HG03135 (cell line): Measurements from ENCODE around the gene FAM174B.

Experiments used
- ATAC-seq: cut with Tn5 transposase; IDR thresholded peaks from one replicate; pipeline ENCODE4 v1.9.1; 2021; ENCODE audit warnings: mild to moderate bottlenecking, moderate library complexity; ENCODE audit not compliant: unreplicated experiment

FAM174B gene

DNA sequence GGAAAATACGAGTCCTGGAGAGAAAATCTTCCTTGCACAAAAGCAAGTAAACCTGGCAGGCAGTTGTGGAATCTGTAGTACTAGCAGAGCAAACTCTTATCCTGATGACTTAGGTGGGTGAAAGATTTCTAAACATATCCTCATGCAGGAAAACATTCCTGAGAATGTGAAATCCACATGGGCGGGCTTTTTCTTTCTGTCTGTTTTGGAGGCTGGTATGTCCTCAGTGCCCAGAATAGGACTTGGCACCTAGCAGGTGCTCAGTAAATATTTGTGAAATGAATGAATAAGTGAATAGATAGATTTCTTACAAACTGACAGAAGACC, 53.3 kb downstream of the FAM174B start:
- no peak for ATAC-seq

DNA sequence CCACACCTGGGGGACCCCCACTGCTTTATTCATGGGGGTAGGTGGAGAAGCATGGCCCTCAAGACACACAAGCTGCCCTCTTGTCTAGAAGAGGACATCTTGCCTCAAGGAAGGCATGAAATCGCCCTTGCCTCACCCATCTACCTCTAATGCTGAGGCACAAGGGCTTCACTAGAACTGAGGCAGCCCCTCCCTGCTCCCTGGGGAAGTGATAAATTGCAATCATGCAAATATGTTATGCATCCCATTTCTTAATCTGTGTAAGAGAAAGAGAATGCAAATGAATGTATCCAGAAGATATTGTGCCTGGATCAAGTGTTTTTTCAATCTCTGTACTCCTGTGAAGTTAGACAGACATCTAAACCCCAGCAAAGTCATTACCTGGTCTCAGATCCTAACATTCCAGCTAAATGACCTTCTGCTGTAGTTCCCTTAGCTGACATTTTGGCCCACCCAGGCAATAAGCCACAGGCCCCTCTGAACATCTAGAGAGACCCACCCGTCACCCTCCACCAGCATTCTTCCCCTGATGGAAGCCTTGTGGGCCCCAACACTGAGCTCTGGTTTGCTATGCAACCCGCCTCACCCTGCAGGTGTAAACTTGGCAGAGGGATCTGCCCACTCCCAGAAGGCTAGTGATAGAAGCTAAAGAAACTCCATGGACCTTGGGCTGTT, 53.8 kb downstream of the FAM174B start:
- no peak for ATAC-seq

DNA sequence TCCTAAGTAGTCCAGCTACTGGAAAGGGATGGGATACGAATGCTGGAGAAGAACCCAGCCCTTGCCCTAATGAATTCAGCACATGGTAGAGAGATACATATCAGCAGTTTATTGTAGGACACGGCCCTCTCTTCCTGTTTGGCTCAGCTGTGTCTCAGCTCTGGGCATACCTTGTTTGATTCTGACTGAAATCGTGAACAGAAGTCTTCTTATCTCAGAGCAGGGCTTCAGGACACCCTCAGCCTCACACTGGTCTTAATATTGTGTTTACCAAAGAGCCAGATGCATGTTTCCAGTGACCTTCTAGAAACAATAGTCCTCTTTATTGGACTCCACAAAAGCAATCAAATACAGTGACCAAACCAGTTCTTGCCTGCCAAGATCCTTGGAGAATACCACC, 54.7 kb downstream of the FAM174B start:
- no peak for ATAC-seq

DNA sequence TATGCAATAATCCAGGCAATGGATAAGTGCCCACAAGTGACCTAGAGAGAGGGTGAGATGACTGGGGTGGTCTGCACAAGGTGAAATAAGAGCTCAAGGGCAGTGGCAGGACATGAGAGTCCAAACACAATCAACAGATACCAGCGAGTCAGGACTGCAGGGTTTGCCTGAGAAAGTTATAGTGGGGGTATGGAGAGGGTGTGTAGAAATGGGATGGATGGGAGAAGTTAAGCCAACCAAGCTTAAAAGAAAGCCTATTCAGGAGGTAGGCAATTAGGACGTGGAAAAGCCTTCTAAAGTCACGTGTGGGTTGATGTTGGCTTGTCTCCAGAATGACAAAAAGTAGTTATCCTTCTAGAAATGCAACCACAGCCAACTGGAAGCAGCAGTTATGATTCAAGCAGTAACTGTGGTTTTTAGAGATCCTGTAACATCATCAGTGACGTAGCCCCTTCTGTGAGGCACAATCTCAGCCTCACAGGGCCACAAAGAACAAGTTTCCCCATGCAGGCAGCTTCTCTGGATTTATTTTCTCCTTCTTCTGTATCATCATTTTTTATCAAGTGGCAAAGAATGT, 56.1 kb downstream of the FAM174B start:
- no peak for ATAC-seq

DNA sequence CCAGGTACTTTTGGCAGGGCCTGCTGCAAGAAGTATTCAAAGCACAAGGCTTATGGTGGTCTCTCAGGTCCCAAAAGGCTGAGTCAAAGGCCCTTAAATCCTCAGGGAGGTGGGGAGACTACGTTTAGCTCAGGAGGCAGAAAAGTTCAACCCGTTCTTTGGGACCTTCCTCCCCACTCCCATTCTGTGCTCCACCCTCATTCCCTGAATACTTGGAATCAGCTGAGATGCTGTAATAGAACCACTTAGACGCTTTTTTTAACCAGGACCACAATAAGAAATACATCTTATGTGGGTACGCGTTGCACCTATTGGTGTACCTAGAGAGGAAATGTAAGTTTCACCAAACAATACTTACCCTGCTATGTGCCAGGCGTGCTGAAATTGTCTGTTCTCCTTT, 58.0 kb downstream of the FAM174B start:
- no peak for ATAC-seq

DNA sequence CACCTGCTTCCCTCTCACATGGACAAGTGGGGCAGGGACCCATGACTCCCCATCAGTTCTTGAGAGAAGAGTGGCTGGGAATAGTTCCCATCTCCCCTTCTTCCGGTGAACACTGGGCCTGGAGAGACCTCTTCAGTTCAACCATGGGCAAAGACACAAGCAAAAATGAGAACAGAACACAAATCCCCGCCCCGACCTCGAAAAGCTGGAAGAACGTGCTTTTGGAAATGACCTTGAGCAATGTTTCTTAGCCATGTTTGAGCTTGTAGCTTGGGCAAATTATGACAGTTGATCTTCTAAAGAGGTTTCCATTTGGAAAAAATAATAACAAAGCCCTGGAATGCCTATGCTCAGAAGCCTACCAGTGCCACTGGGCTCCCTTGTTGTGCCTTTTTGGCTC, 59.0 kb downstream of the FAM174B start:
- no peak for ATAC-seq

DNA sequence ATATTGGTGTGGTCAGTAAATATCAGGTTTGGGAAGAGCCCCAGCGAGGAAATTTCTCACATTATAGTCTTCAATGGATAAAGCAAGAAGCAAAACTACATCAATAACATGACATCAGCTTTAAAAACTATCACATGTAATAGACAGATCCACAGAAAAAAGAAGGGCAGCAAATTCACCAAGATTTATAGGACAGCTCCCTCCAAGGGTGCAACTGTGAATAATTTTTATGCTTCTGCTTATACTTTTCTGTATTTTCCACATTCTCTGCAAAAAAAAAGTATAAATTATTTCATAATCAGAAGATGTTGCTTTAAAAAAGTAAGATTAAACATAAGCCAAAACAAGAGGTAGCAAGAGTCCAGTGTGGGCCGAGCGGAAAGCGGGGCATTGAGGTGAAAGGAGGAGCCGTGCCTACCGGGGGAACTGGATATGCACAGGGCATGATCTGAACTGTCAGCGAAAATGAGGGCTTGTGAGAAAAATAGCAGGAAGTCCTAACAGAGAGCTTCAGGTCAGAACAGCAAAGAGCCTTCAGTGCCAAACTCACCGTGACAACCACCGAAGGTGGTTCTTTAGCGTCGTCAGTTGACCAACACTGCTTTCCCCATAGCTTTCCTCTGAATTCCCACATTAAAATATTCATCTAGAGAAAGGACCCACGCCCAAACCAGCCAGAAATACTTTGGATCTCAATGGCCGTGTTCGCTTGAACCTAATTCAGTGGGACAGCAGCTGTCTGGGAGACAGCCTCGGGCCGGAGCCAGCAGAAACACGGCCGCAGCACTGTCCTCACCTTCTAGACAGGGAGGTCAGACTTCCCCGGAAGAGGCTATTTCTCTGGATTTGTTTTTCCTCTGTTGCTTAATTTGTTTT, 59.8 kb downstream of the FAM174B start:
- ATAC-seq: no peak

- ATAC-seq: no peak
These were observed 64.3 kb downstream of the FAM174B start for GRCh38 chr15:92591275-92591674.

GRCh38 chr15:92586966-92587365, 68.6 kb downstream of the FAM174B start:
- no peak for ATAC-seq

DNA sequence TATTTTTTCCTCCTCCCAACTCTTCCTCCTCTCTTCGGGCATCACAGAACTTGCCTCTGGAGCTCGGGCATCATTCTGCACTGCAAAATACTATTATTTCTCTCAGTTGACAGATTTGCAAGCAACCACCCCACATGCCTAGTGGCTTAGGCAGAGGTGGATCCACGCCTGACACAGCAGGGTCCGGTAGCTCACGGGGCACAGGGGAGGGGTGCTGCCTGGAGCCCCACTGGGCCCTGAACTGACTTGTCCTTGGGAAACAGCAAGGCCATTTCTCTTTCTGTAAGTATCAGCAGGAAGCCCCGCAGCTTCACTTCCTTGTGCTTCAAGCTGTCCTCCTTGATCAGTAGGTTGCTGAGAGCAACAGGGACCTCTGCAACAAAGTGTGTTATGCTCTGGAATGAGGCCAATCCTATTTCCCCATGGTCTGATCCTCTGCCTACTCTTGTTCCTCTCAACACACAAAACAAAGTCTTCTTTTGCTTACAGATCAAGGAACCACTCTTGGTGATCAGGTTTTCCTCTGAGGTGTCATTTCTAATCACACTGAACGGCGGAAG, 69.1 kb downstream of the FAM174B start:
- ATAC-seq: no peak

GRCh38 chr15:92584105-92584504, 71.5 kb downstream of the FAM174B start:
- ATAC-seq: no peak

DNA sequence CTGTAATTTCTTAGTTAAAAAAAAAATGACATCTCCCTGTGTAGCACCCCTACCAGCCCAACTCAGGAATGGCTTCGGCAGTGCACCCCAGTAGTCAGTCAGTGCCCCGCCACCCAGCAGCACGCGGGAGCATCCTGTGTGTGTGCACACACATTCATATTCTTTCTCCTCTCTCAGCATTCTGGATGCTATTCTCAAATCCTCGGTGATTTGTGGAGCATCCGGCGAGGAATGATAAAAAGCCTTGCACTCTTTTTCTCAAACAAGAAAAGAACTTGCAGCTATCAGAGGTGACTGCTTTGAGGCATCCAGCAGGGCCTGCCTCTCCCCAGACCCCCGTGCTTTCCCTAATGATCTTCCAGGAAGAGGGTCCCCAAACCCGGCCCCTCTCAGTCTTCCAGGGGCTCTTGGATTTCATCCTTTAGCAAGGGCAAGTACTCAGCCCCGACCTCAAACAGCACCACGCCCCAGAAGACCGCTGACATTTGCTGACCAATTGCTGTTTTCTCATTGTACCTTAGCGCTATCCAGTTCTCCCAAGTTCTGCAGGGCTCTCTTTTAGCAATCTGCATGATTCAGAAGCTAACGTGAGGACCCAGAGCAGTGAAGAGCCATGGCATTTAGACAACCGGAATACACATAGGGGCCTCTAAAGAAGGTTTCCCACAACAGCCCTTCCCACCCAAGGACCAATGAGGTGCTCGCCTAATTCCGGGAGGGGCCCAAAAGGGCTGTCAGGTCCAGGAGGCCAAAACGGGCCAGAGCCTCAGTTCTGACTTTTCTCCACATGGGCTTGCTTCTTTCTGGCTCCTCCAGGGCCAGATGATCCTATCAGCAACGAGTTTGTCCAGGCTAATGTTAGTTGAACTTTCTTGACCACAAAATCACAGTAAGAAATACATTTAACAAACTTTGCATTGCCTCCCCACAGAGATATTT, 72.2 kb downstream of the FAM174B start:
- no peak for ATAC-seq

DNA sequence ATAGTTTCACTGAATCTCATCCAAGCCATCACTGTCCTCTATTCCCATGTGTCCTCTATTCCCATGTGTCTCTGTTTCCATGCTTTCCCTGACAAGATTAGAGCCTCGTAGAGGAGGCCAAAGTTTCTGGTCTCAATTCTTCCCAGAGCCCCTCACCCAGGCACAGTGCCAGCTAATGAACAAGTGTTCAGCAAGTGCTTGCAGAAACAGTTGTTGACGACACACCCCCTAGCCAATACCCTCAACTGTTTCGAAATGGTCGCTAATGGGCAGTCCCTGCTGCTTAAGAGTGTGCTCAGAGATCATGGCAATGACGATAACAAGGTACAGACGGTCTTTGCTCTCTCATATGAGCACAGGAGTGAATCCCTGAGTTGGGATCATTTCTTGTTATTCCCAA, 73.4 kb downstream of the FAM174B start:
- no peak for ATAC-seq

DNA sequence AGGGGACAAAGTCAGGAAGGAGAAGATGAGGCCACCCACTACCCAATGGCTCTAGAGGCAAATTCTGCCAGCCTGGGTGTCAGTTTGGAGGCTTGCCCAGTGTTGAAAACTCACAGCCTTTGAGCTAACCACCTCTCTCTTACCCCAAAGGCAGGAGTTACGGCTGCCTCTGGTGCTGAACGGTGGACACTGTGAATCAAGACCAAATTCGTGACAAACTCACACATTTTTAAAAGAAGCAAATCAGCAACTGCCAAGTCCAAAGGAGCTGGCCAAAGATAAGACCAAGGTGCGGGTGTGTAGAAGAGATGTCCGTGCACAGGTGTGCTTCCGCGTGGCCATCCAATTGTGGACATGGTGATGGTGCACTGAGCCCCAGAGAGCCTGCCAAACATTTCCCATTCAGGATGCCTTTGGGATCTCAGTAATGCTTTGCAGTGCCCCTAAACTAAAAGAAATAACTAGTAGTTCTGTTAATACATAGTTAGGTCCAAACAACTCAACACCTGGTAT, 74.6 kb downstream of the FAM174B start:
- ATAC-seq: no peak

- ATAC-seq: no peak
These were observed 75.1 kb downstream of the FAM174B start for GRCh38 chr15:92580521-92580920.

DNA sequence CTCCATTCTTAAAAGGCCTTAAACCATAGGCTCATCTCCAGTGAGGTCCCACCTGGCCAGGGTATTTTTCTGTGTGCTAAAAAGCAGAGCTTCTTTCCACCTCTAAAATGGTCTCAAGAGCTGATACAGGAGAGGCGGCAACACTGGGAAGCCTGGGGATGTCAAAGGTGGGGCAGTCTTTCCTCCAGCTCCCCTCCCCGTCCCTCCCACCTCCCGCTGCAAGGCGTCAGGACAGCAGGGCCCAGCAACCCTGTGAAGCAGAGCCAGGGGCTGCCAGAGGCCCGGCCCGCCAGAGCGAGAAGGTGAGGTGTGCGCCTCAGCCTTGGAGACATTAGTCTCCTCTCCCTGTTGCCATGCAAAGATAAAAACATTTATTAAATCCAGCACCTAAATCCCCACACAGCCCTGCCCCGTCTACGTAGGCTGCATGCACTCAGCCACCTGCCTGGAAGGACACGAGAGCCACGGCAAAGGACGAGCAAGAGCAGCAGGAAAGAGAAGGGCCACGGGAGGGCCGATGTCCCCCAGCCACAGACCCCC, 75.6 kb downstream of the FAM174B start:
- ATAC-seq: no peak

DNA sequence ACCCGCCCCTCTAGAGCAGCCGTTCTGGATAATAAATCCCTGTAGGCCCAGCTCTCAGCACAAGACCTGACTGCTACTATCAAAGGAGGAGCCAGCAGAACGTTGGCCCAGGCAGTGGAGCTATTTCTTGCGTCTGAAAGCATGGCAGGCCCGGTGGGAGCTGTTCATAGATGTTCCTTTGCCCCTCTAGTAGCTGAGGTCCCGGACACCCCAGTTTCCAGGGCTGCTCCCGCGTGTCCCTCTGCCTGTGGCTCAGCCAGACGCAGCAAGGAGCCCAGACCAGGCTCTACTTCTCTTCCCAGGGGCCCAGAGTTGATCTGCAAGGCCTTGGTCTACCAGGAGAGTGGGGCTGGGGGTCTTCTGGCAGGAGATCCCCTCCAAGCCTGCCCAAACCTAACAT, 76.1 kb downstream of the FAM174B start:
- ATAC-seq: no peak

GRCh38 chr15:92578096-92578835, 77.3 kb downstream of the FAM174B start:
- ATAC-seq: no peak

DNA sequence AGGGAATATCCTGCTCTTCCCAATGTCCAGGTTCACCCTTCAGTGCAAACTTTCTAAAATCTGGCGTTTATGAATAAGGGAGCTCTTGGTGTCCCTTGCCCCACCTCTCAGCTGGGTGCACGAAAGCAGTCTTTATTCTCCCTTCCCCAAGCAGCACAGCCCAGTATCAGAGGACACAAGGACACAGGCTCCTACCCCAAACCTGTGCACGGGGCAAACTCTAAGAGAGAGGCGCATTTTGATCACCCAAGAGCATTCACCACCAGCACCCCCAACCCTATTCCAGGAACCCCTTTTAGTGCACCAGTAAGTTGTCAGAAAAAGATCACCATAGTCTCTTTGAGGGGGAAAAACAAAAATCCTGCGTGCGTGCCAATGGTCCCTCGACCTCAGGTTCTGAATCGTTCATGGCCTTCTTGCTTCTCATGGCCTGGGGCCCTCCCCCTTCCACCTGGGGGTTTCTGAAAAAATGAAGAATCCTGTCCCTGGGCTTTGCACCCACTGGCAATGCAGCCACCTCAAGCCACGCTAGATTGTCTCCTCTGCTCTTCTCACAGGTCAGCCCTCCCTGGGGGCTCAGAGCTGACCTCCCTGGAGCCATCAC, 78.9 kb downstream of the FAM174B start:
- ATAC-seq: no peak
